ENCODE measurements around the gene C6orf163.

- no peak for TF ChIP-seq CTCF (IDR thresholded peaks at IDR 0.05)
- TF ChIP-seq POLR2A (IDR thresholded peaks at IDR 0.05) = no peak
- no peak for TF ChIP-seq POLR2AphosphoS5 (IDR thresholded peaks at IDR 0.05)
Observed at GRCh38 chr6:87334683-87335082, 9.9 kb upstream of the C6orf163 start.
